NCI-H748 (cell line): ENCODE results near the gene SIGLEC5.
A peak's percentile ranks its signal among the peaks of the same experiment; 100 is the strongest.
"Not testable (repeated sequence)": the region's sequence is repeated elsewhere in the genome, so short reads cannot be mapped to it uniquely, and the experiment has no call there.

ENCODE experiments used
- DNase-seq: peaks from one replicate; lab custom pipeline; 2025; ENCODE audit not compliant: unreplicated experiment; lab: John Stamatoyannopoulos, UW

The SIGLEC5 gene

GRCh38 chr19:51630315-51630714 lies at the start of gene SIGLEC5:
Gene SIGLEC5 (minus strand): TSS chr19:51630401. CDS start chr19:51630335, 66 bp downstream.
- not testable (repeated sequence) for DNase-seq

GRCh38 chr19:51676566-51677083 lies 46.4 kb upstream of the SIGLEC5 start:
- DNase-seq = no peak

- DNase-seq = peak; percentile 59
These were observed 45.8 kb upstream of the SIGLEC5 start for GRCh38 chr19:51675911-51676565.

- no peak for DNase-seq
These were observed 38.0 kb upstream of the SIGLEC5 start for GRCh38 chr19:51668216-51668615.

GRCh38 chr19:51664997-51665396 lies 34.8 kb upstream of the SIGLEC5 start:
- DNase-seq = no peak

- no peak for DNase-seq
These were observed 33.9 kb upstream of the SIGLEC5 start for GRCh38 chr19:51664131-51664530.

GRCh38 chr19:51663650-51664049 lies 33.4 kb upstream of the SIGLEC5 start:
- no peak for DNase-seq

- DNase-seq = peak; percentile 80
These were observed 30.9 kb upstream of the SIGLEC5 start for GRCh38 chr19:51660975-51661600.

GRCh38 chr19:51654783-51655182 lies 24.6 kb upstream of the SIGLEC5 start:
- DNase-seq = peak; percentile 10

GRCh38 chr19:51653162-51653561 lies 23.0 kb upstream of the SIGLEC5 start:
- no peak for DNase-seq

GRCh38 chr19:51652266-51652665 lies 22.1 kb upstream of the SIGLEC5 start:
- no peak for DNase-seq

GRCh38 chr19:51651216-51651846 lies 21.1 kb upstream of the SIGLEC5 start:
- no peak for DNase-seq

- no peak for DNase-seq
These were observed 17.1 kb upstream of the SIGLEC5 start for GRCh38 chr19:51647318-51647717.

GRCh38 chr19:51646730-51647129 lies 16.5 kb upstream of the SIGLEC5 start, which contains the start of gene SIGLEC14:
Gene SIGLEC14 (minus strand): TSS chr19:51646825. CDS start chr19:51646759, 66 bp downstream.
- not testable (repeated sequence) for DNase-seq

- no peak for DNase-seq
These were observed 14.6 kb upstream of the SIGLEC5 start for GRCh38 chr19:51644636-51645271.

- no peak for DNase-seq
These were observed 11.4 kb upstream of the SIGLEC5 start for GRCh38 chr19:51641648-51642047.

GRCh38 chr19:51640386-51640785 lies 10.2 kb upstream of the SIGLEC5 start:
- DNase-seq = no peak

- no peak for DNase-seq
These were observed 9.7 kb upstream of the SIGLEC5 start for GRCh38 chr19:51639916-51640315.

- peak; percentile 10 for DNase-seq
These were observed 7.3 kb upstream of the SIGLEC5 start for GRCh38 chr19:51637362-51637978.

GRCh38 chr19:51632126-51632525 lies 1.9 kb upstream of the SIGLEC5 start:
- DNase-seq = no peak
